CD14-positive monocyte (primary cell): ENCODE data around the gene CSF1R. TPM values are rescaled to one million over a fixed set of nuclear protein-coding genes. Genes with fewer than 3 reads are reported as not detected.

Experiments
- DNase-seq, 3 donors: peaks; one replicate each; pipeline ENCODE4 v3.0.0-alpha.2; 2011 to 2022
- H2AFZ ChIP-seq: 2 replicates; pipeline ENCODE4 v1.6.0; 2012; ENCODE audit warnings: mild to moderate bottlenecking, low read depth, low read length, inconsistent platforms; ENCODE audit not compliant: insufficient read depth, poor library complexity, severe bottlenecking
- H3K27ac ChIP-seq, 2 donors: 1 replicate in 1 of 2; 2 replicates in 1 of 2; pipeline ENCODE4 v1.5.1; 2012 to 2013; ENCODE audit warnings: low read length in 2 of 2, control low read depth in 1 of 2, inconsistent platforms in 1 of 2, low read depth in 1 of 2, mild to moderate bottlenecking in 1 of 2
- H3K27me3 ChIP-seq, 2 donors: one replicate each; pipeline versions ENCODE4 v1.6.0 to v1.6.1; 2011 to 2013; ENCODE audit warnings: low read length in 2 of 2; ENCODE audit not compliant: control insufficient read depth in 2 of 2, insufficient read depth in 2 of 2
- H3K36me3 ChIP-seq, 2 donors: replicated peaks in 1 of 2; 1 replicate in 1 of 2; 2 replicates in 1 of 2; pipeline versions ENCODE4 v1.5.1 to v1.6.1; 2012 to 2013; ENCODE audit warnings: low read length in 2 of 2, control low read depth in 1 of 2, inconsistent platforms in 1 of 2, mild to moderate bottlenecking in 1 of 2; ENCODE audit not compliant: insufficient read depth in 2 of 2, control insufficient read depth in 1 of 2
- H3K4me1 ChIP-seq, 2 donors: 1 replicate in 1 of 2; 2 replicates in 1 of 2; pipeline versions ENCODE4 v1.5.1 to v1.6.1; 2012 to 2013; ENCODE audit warnings: low read length in 2 of 2, control low read depth in 1 of 2, inconsistent platforms in 1 of 2, mild to moderate bottlenecking in 1 of 2, moderate library complexity in 1 of 2; ENCODE audit not compliant: insufficient read depth in 2 of 2, control insufficient read depth in 1 of 2
- H3K4me2 ChIP-seq: replicated peaks from 2 replicates; pipeline ENCODE3; 2012; ENCODE audit warnings: low read length, moderate library complexity, mild to moderate bottlenecking; ENCODE audit not compliant: poor library complexity, severe bottlenecking; ENCODE audit errors: extremely low read depth
- H3K4me3 ChIP-seq, 3 experiments: fragments of 200-600 bp in 1 of 3; sonication (generic) in 1 of 3; replicated peaks in 1 of 3; 1 replicate in 2 of 3; 2 replicates in 1 of 3; pipeline ENCODE4 v1.5.1; 2011 to 2013; ENCODE audit warnings: low read length in 3 of 3, mild to moderate bottlenecking in 3 of 3, control low read depth in 2 of 3, low read depth in 2 of 3, inconsistent platforms in 1 of 3, moderate library complexity in 1 of 3
- H3K79me2 ChIP-seq: 2 replicates; pipeline ENCODE4 v1.6.0; 2012; ENCODE audit warnings: mild to moderate bottlenecking, control low read depth, inconsistent platforms, low read length, moderate library complexity; ENCODE audit not compliant: insufficient read depth
- H3K9ac ChIP-seq: 2 replicates; pipeline ENCODE4 v1.6.0; 2017; ENCODE audit warnings: low read length, mild to moderate bottlenecking; ENCODE audit not compliant: insufficient read depth, poor library complexity, severe bottlenecking
- H3K9me3 ChIP-seq, 2 donors: replicated peaks in 1 of 2; 1 replicate in 1 of 2; 2 replicates in 1 of 2; pipeline versions ENCODE4 v1.5.1 to v1.6.1; 2012 to 2013; ENCODE audit warnings: low read length in 2 of 2, control low read depth in 1 of 2; ENCODE audit not compliant: control insufficient read depth in 1 of 2, insufficient read depth in 1 of 2
- H4K20me1 ChIP-seq: 2 replicates; pipeline ENCODE4 v1.6.0; 2012; ENCODE audit warnings: mild to moderate bottlenecking, low read length, control low read depth, moderate library complexity; ENCODE audit not compliant: insufficient read depth
- H3K27ac Mint-ChIP-seq, 7 donors: one replicate each; pipeline ENCODE4 v1.8.0; 2020; ENCODE audit warnings: mild to moderate bottlenecking in 7 of 7, mixed read lengths in 7 of 7, moderate library complexity in 6 of 7, inconsistent platforms in 2 of 7
- H3K27me3 Mint-ChIP-seq, 3 donors: one replicate each; pipeline ENCODE4 v1.8.0; 2021 to 2022; ENCODE audit warnings: low read depth in 3 of 3, mild to moderate bottlenecking in 3 of 3, mixed read lengths in 3 of 3, moderate library complexity in 3 of 3, inconsistent platforms in 1 of 3
- H3K36me3 Mint-ChIP-seq, 2 donors: one replicate each; pipeline ENCODE4 v1.8.0; 2020; ENCODE audit warnings: mixed read lengths in 2 of 2, inconsistent platforms in 1 of 2, mild to moderate bottlenecking in 1 of 2
- H3K4me1 Mint-ChIP-seq: one replicate; pipeline ENCODE4 v1.8.0; 2020; ENCODE audit warnings: mild to moderate bottlenecking, mixed read lengths
- H3K4me3 Mint-ChIP-seq, 2 donors: one replicate each; pipeline ENCODE4 v1.8.0; 2020; ENCODE audit warnings: mild to moderate bottlenecking in 2 of 2, mixed read lengths in 2 of 2, moderate library complexity in 1 of 2
- H3K9me3 Mint-ChIP-seq, 7 donors: one replicate each; pipeline ENCODE4 v1.8.0; 2020 to 2022; ENCODE audit warnings: mixed read lengths in 7 of 7, mild to moderate bottlenecking in 6 of 7, moderate library complexity in 6 of 7, inconsistent platforms in 2 of 7
- WGBS: methylation state at CpG from one replicate; pipeline ENCODE4 v1.1.5; 2013; ENCODE audit warnings: missing lambda C conversion rate; ENCODE audit not compliant: insufficient coverage; 5-methylcytosine and 5-hydroxymethylcytosine counted together
- intact Hi-C, 2 donors: fragments of 100-400 bp; cut with micrococcal nuclease; formaldehyde crosslinking; loops; one replicate each; pipeline versions ENCODE4 v1.15.0 to v1.15.1; 2023
- polyA plus RNA-seq, 3 donors: library from polyadenylated mRNA; depleted of rRNA in 1 of 3; unstranded in 2 of 3; stranded (reverse) in 1 of 3; fragments of 300-500 nt in 2 of 3; fragments of >200 nt in 1 of 3; fragmentation: Illumina TruSeq in 2 of 3; gene quantifications; 1 replicate in 2 of 3; 2 replicates in 1 of 3; pipeline ENCODE4 v1.2.3, GENCODE V29; 2012 to 2021
- small RNA-seq: library from RNA; depleted of rRNA; stranded (forward); fragments of <200 nt; gene quantifications from one replicate; pipeline ENCODE3, GENCODE V24; 2012; ENCODE audit warnings: low read depth; ENCODE audit not compliant: insufficient read length
- TF ChIP-seq, protein P1 (sequence below): fragments of 200-600 bp; IDR thresholded peaks from one replicate; pipeline ENCODE4 v1.8.0; 2022; ENCODE audit warnings: antibody characterized with exemption, mild to moderate bottlenecking

CSF1R gene
- polyA plus RNA-seq, 3 donors = 180 to 332 (median 242) TPM

DNA sequence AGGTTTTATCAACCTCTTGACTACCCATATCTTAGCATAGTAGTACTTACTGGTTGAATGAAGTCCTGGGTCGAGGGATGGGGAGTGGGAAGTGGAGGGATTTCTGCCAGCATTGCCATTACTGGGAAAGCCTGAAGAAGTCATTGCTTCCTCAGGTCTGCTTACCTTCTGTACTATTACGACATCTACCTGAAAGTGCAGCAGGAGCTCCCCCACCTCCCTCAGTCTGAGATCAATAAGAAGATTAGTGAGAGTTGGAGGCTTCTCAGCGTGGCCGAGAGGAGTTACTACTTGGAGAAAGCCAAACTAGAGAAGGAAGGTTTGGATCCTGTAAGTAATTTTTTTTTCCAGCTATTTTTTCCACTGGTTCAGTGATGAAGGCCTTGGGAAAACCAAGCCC lies 80.0 kb downstream of the CSF1R start:
- H3K36me3 ChIP-seq = peaks cover 55 to 74% of the 10 kb centered on the region in 2 donors
- H3K9ac ChIP-seq = no peak overlapping the region
- H3K27ac ChIP-seq = no peak overlapping the region
- peaks cover 0 to 2% (median 0%) of the 10 kb centered on the region in 3 donors for H3K27me3 Mint-ChIP-seq
- H3K4me3 ChIP-seq = no peak overlapping the region
- peaks cover 15 to 16% of the 10 kb centered on the region in 2 donors for H3K4me1 ChIP-seq
- H3K9me3 ChIP-seq = no peaks in the 10 kb centered on the region
- H3K9me3 Mint-ChIP-seq = peaks cover 0 to 2% (median 0%) of the 10 kb centered on the region in 7 donors
- no peak overlapping the region for H3K4me2 ChIP-seq
- peaks cover 37% of the 10 kb centered on the region for H3K79me2 ChIP-seq
- no CpG with 5 or more reads among the region's 4 CpGs for WGBS
- peaks cover 17% of the 10 kb centered on the region for H3K4me1 Mint-ChIP-seq
- no peak overlapping the region for H3K27ac Mint-ChIP-seq
- no peak overlapping the region for H3K4me3 Mint-ChIP-seq
- H3K36me3 Mint-ChIP-seq = peaks cover 62 to 73% of the 10 kb centered on the region in 2 donors
- intact Hi-C loops = no loop called here
- H3K27me3 ChIP-seq = no peaks in the 10 kb centered on the region
- TF ChIP-seq, protein P1, sequence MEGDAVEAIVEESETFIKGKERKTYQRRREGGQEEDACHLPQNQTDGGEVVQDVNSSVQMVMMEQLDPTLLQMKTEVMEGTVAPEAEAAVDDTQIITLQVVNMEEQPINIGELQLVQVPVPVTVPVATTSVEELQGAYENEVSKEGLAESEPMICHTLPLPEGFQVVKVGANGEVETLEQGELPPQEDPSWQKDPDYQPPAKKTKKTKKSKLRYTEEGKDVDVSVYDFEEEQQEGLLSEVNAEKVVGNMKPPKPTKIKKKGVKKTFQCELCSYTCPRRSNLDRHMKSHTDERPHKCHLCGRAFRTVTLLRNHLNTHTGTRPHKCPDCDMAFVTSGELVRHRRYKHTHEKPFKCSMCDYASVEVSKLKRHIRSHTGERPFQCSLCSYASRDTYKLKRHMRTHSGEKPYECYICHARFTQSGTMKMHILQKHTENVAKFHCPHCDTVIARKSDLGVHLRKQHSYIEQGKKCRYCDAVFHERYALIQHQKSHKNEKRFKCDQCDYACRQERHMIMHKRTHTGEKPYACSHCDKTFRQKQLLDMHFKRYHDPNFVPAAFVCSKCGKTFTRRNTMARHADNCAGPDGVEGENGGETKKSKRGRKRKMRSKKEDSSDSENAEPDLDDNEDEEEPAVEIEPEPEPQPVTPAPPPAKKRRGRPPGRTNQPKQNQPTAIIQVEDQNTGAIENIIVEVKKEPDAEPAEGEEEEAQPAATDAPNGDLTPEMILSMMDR = no peak
- no peak overlapping the region for H2AFZ ChIP-seq
- DNase-seq = no peak
- H4K20me1 ChIP-seq = peaks cover 44% of the 10 kb centered on the region

Small RNA genes within 50 kb of the gene (small RNA-seq; reads per million reads assigned to genes)
- not detected for gene RF00019

Other genes with a start within 250 kb of the CSF1R start
- gene PDE6A, start 141.8 kb downstream of the CSF1R start, polyA plus RNA-seq = under 1 TPM in 1 of 3 donors, not detected in 2; 0.01 TPM
- 1 to 10 TPM; 1.9 to 3.6 (median 3.1) TPM for gene SLC26A2, start 125.8 kb downstream of the CSF1R start, polyA plus RNA-seq
- gene TIGD6, start 85.9 kb downstream of the CSF1R start, polyA plus RNA-seq = 1 to 10 TPM in 2 of 3 donors, under 1 TPM in 1; 0.88 to 2.5 (median 1.8) TPM
- gene HMGXB3, start 85.8 kb downstream of the CSF1R start, polyA plus RNA-seq = 10 to 100 TPM in 1 of 3 donors, 1 to 10 TPM in 2; 3.1 to 22.9 (median 6.2) TPM
- gene PDGFRB, start 69.3 kb upstream of the CSF1R start, polyA plus RNA-seq = under 1 TPM; 0.04 to 0.99 (median 0.20) TPM
- not detected for gene CDX1, start 80.2 kb upstream of the CSF1R start, polyA plus RNA-seq
- under 1 TPM in 1 of 3 donors, not detected in 2; 0.07 TPM for gene SLC6A7, start 103.5 kb upstream of the CSF1R start, polyA plus RNA-seq
- gene CAMK2A, start 203.2 kb upstream of the CSF1R start, polyA plus RNA-seq = not detected
- gene ARSI, start 216.4 kb upstream of the CSF1R start, polyA plus RNA-seq = not detected